ENCODE results near the gene NPHP4.

The NPHP4 gene

DNA sequence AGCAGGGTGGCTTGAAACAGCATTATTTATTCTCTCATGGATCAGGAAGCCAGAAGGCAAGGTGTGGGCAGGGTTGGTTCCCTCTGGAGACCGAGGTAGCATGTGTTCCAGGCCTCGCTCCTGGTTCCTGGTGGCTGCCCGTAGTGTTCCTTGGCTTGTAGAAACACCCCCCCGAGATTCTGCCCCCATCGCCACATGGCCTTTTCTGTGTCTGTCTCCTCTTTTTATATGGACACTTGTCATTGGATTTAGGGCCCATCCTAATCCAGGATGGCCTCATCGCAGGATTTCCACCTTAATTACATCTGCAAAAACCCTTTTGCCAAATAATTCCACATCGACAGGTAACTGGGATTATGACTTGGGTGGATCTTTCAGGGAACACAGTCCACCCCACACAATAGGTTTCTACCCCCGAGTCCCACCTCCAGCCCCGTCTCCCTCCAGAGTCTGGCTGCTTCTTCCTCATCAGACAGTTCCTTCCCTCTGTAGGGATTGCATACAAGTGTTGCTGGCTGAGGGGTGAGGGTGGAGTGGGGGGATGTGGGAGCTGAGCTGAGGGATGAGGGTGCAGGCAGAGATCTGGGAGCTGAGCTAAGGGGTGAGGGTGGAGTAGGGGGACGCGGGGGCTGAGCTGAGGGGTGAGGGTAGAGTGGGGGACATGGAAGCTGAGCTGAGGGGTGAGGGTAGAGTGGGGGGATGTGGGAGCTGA lies 12.3 kb upstream of the NPHP4 start:
- in situ Hi-C loops (cut with MboI; ENCODE audit: low sequenced_read_pairs): no loop called here

- in situ Hi-C loops (cut with MboI; ENCODE audit: low sequenced_read_pairs): no loop called here
Observed at GRCh38 chr1:6003568-6004411, 11.6 kb upstream of the NPHP4 start.

- in situ Hi-C loops (cut with MboI; ENCODE audit: low sequenced_read_pairs): no loop called here
Observed at GRCh38 chr1:6002714-6003501, 10.7 kb upstream of the NPHP4 start.

DNA sequence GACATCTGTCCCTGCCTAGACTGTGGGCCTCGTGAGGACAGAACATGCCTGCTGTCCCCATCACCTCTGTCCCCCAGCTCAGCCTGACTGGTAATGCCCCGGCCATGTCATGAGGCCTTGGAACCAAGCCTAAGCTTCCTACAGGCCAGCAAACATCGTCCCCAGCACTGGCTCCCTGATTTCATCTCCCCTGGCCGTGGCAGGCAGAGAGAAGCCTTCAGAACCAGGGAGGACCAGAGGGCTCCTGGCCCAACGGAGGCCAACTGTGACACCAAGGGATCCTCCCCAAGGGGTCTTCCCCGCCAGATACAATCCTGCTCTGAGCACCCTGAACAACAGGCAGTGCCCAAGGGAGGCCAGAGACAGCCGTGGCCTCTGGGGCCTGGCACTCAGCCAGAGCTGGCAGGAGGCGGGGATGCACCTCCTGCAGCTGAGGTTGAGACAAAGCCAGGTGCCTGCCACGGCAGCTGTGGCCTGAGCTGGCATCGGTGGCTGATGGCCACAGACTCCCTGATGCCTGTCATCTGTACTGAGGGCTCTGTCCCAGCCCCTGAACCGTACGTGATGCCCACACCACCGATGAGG lies 9.9 kb upstream of the NPHP4 start:
- in situ Hi-C loops (cut with MboI; ENCODE audit: low sequenced_read_pairs): no loop called here

DNA sequence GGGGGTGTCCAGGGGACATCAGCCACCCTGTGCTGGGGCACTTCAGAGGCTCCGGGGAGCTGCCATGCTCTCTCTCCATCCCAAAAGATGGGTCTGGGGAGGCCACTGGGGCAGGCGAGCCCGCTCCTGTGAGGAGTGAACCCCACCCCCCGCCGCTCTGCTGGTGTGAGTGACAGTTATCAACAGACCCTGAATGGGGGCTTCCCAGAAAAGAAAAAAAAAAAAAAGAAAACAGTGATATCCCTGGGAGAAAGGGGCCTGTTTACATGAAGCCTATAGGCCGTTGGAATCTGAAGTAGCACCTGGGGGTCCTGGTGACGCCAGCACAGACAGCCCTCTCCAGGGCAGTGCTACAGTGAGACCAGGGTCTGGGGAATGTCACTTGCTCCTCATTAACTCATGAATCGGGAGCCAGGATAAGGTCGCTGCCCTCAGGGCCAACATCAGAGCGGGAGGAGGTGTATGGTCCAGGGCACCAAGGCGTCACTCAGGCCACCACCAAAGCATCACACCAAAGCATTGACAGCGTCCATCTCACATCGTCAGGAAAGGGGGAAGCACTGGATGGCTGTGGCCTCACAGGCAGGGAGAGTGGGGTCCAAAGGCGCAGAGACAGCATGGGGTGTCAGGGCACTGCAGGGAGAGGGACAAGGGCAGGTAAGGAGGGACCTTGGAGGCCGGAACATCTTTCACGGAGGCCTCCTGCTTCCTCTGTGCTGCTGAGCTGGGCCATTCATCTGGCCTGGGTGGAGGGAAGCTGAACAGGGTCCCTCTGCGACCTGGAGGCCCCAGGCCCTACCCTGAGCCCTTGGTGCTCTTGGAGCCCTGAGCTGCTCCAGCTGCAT lies 8.4 kb upstream of the NPHP4 start:
- in situ Hi-C loops (cut with MboI; ENCODE audit: low sequenced_read_pairs): no loop called here

DNA sequence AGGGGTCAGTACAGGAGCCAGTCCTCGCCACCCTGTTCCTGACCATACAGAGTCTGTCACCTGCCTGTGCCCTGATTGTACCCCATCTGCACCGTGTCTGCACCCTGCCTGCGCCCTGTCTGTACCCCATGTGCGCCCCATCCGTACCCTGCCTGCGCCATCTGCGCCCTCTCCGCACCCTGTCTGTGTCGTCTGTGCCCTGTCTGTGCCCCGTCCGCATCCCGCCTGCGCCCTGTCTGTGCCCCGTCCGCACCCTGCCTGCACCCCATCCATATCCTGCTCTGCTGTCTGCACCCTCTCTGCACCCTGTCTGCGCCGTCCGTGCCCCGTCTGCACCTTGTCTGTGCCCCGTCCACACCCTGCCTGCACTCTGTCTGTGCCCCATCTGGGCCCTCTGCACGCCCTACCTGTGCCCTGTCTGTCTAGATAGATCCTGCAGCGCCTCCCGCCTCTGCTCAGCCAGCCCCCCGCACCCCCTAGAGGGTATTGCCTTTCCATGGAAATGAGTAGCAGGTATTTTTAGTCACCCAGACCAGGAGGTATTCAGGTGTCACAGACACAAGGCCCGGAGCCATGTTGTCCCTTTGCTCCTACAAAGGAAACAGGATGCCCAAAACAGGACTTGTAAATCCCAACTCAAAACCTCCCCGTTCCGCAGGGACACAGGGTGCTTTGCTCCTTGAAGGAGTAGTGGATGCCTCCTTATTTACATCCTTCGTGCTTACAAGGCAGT lies 7.7 kb upstream of the NPHP4 start:
- in situ Hi-C loops (cut with MboI; ENCODE audit: low sequenced_read_pairs): no loop called here

- in situ Hi-C loops (cut with MboI; ENCODE audit: low sequenced_read_pairs): no loop called here
Observed at GRCh38 chr1:5998906-5999301, 6.7 kb upstream of the NPHP4 start.

- in situ Hi-C loops (cut with MboI; ENCODE audit: low sequenced_read_pairs): no loop called here
Observed at GRCh38 chr1:5998051-5998905, 6.1 kb upstream of the NPHP4 start.

DNA sequence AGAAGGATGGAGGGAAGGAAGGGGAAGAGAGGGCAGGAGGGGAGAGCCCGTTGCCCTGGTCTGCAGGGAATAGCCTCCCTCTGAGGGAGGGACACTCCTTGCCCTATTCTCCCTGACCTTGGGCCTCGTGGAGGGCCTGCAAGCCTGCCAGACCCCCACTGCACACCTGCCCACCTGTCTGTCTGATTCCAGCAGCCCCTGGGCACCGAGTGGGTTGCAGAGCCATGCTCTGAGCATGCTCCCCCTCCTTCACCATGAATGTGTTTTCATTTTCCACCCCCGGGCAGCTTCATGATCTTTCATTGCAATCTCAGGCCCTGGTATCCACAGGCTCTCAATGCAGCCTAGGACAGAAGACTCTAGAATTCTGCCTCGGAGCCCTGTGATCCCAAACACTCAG lies 5.1 kb upstream of the NPHP4 start:
- in situ Hi-C loops (cut with MboI; ENCODE audit: low sequenced_read_pairs): no loop called here

DNA sequence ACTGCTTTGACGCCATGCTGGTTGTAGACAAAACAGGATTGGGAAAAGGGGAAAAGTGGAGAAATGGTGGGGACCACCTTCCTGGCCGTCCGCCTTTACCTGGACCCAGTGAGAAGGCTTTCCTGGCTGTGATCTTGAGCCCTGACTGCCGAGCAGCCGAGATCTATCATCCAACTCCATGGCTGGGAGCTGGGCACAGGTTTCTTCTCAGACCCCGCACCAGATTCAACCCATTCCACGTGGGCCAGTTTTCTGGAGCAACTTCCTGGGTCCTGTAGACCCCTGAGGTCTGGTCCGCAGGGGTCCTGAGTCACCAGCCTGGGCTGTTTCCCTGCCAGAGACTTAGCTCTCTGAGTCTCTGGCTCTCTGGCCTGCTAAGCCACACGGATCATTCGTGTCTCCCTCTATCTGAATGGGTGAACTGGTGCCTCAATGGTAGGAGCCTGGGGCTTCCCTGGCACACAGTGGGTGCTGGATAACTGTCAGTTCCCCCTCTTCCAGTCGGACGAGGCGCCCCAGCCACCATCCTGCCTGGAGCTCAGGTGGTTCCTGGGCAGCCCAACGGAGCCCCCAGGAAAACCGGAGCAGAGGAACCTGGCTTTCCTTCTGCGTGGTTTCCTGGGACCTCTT lies 4.5 kb upstream of the NPHP4 start:
- in situ Hi-C loops (cut with MboI; ENCODE audit: low sequenced_read_pairs): no loop called here

GRCh38 chr1:5995871-5996630 lies 3.8 kb upstream of the NPHP4 start:
- in situ Hi-C loops (cut with MboI; ENCODE audit: low sequenced_read_pairs): no loop called here

DNA sequence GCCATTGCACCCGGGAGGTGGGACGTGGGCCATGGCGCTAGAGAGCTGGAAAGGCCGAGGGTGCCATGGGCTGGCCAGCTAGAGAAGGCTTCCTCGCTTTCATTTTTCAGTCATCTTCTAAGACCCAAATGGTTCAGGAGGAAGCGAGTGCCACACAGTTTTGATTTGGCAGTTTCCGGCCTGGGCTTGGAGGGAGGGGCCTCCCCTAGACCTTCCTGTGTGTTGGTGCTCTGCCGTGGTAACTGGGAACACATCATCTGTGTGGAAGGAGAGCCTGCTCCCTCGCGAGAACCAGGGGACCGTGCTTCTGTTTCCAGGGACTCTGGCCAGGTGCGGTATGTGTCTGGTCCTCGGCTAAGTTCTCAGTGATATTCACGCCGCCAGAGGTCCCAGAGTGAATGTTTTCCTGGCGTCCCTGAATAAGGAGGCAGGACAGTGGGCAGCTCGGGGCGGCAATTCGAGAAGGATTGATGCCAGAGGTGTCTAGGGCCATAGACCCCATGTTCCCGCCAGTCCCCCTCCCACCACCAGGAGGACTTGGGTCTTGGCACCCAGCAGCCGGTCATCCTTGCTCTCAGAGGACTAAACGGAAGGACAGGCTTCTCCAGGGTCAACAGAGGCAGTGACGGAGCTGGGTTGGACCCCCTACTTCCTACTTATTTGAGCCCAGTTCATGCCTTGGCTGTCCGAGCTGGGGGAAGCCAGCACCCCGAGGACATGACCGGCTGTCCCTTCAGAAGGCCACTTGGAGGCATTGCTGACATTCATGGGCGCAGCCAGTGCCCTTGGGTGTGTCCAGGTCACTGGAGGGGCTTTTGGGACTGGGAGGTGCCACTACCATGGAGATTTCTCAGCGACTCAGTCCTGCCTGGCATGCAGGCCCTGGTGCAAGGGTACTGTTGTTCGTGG lies 2.7 kb upstream of the NPHP4 start:
- in situ Hi-C loops (cut with MboI; ENCODE audit: low sequenced_read_pairs): no loop called here

GRCh38 chr1:5993556-5994491 lies 1.6 kb upstream of the NPHP4 start:
- in situ Hi-C loops (cut with MboI; ENCODE audit: low sequenced_read_pairs): no loop called here

GRCh38 chr1:5992814-5993555 lies 760 bp upstream of the NPHP4 start:
- in situ Hi-C loops (cut with MboI; ENCODE audit: low sequenced_read_pairs): no loop called here
